Limb (tissue), 2 donors: ENCODE data around the gene TMEM240.

ENCODE experiments used
- DNase-seq, 2 donors: peaks; one replicate each; pipeline ENCODE4 v3.0.0-alpha.2; 2016; ENCODE audit errors: extremely low spot score in 2 of 2

Gene TMEM240

GRCh38 chr1:1540090-1540817 is at the start of gene TMEM240:
Gene TMEM240 (minus strand): TSS chr1:1540624. CDS start chr1:1540346, 278 bp downstream.
- DNase-seq: peak; percentile 78 to 91

GRCh38 chr1:1583347-1584010 is 43.1 kb upstream of the TMEM240 start:
- DNase-seq: no peak

GRCh38 chr1:1582585-1583346 is 42.3 kb upstream of the TMEM240 start:
- no peak for DNase-seq

DNA sequence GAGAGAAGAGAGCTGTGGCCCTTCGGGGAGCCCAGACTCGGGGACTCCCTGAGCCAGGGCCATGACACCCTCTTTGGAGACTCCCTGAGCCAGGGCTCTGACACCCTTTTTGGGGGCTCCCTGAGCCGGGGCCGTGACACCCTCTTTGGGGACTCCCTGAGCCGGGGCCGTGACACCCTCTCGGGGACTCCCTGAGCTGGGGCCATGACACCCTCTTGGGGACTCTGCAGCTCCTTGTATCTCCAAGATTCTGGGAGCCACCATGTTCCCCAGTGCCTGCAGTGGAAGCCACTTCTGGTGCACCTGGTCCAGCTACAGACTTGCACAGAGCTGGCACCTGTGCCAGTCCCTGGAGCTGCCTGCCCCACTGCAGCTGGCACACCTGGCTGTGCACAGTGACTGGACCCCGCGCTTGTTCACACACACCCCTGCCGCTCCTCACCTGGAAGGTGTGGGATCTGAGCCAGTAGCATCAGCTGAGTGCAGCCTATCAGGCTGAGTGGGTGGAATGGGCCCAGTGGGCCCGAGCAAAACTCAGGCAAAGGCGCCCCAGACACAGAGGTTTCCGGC is 38.0 kb upstream of the TMEM240 start:
- no peak for DNase-seq

DNA sequence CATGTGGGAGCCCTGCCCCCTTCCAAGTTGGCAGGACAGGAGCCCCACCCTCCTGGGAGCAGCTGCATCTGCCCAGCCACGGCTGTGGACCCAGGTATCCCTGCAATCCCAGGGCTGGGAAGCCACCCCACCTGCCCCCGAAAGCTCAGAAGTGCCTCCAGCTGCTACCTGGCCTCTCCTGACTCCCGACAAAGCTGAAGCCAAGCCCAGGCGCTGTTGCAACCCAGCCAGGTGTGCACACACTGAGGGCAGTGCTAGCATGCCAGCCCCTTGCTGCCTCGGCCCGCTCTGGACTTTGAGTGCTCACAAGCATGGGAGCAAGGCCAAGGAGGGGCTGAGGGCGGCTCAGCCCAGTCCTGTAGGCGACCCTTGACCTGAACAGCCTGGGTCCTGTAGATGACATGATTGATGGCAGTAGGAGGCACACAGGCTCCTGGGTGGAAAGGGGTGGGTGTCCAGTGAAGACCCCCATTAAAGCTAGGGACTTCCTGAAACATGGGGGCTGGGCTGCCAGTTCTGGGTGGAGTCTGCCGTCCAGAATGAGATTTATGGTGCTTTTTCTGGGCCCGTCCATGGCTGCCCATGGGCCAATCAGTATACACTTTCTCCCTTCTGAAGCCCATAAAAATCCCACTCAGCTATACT is 37.1 kb upstream of the TMEM240 start:
- DNase-seq: no peak

DNA sequence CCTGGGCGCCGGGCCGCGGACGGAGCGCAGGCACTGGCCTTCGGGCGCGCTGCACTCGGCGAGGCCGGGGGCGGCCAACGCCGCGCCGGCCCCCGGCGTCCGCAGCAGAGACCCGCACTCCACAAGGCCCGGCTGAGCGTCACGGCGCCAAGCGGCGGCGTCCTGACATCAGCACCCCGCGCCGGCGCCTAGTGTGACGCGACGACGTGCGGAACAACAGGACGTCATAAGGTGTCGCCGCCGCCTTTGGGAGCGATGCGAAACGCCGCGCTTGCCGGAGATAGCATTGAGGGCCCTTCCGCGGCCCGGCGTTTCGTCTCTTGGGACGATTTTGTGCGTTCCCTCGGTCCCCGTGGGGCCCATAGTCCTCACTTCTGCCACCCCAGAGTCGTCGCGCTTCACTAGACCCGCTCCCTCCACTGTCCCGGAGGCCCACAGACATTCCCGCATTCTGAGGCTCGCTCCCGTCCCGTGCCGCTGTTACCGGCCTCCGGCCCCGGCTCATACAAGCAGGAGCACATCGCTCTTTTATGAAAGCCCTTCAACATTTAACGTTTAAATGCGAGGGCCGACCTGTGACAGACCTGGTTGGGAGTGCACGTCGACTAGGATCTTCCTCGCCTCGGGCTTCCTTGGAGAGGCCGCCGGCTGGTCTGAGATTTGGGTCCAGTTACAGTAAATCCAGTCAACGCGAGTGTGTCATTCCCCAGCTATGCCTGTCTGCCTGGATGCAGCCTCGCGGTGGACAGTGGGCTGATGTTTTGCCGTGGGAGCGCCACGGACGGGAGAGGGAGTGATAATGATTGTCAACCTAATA is 34.5 kb upstream of the TMEM240 start, which contains the start of gene SSU72:
Gene SSU72 (minus strand): TSS at position 143 of the 817 bp plus-strand sequence. CDS start 306 bp downstream, outside the sequence.
- peak; percentile 91 to 96 for DNase-seq

DNA sequence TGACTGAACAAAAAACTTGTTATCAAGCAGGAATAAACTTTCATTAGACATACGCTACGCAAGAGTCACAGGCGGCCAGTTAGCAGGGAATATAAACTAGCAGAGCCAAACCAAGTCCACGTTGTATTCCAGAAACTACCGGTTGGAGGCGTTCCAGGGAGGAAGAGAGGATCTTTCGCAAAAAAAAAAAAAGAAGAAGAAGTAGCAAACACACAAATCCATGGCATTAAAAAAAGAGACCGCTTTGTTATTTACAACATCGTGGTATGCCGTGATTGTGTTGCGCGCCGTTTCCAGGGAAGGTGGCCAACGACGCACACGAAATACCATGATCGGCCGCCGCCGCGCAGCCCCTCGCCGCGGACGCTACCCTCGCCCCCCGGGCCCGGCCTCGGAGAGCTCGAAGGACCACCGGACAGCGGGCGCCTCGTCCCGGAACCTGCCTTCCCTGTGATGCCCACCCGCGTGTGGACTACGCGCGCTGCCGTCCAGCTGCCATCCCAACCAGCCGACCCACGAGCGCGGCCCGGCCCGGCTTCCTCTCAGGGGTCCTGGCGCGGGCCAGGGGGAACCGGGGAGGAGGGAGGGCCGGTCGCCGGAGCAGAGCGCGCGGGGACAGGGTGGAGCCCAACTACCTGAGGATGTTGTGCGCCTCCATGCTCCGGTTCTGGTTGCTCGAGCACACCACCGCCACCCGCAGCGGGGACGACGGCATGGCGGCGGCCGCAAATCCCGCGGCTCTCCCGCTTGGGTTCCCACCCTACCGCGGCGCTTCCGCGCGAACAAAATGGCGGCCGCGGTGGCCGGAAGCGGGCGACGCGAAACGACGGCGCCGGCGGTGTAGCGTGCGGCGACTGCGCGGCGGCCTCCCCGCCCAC is 33.7 kb upstream of the TMEM240 start:
- peak in 1 of 2 donors; percentile 48 for DNase-seq

GRCh38 chr1:1569341-1569740 is 28.9 kb upstream of the TMEM240 start:
- no peak for DNase-seq

DNA sequence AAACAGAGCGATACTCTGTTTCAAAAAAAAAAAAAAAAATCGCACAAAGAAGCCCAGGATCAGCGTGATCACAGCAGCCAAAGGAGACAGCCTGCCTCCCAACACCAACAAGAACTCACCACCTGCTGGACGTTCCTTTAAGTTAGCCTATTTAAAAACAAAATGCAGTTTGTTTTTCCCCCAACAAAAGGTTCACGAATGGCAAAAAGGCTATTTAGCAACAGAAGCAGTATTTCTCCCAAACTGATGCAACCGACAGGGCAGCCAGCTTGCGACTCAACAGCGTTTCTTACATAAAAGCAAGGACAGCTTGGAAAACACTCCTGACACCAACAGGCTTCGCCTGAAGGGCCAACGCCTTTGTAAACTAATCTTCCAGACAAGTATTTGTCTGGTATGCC is 27.5 kb upstream of the TMEM240 start:
- DNase-seq: no peak

DNA sequence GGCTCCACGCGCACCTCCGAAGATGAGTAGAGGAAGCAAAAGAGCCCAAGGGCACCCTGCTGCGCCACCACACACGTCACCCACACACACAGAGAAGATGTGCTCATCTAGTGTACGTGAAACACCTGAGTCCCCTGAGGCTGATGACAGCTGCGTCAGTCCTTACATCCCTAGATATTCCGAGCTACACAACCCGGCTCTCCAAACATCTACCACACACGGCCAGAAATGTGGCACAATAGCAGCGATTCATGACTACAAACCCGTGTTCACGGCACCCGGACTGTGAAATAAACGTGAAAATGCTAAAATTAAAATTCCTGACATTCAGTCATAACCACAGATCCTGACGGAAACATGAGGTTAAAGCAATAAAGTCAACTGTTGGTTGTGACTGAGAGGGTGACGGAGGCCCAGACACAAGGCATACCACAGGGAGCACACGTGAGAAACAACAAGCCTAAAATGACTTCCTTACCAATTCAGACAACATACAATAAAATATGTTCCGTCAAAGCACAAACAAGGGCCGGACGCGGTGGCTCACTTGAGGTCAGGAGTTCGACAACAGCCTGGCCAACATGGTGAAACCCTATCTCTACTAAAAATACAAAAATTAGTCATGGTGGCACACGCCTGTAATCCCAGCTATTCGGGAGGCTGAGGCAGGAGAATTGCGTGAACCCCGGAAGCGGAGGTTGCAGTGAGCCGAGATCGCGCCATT is 26.9 kb upstream of the TMEM240 start:
- DNase-seq: no peak

DNA sequence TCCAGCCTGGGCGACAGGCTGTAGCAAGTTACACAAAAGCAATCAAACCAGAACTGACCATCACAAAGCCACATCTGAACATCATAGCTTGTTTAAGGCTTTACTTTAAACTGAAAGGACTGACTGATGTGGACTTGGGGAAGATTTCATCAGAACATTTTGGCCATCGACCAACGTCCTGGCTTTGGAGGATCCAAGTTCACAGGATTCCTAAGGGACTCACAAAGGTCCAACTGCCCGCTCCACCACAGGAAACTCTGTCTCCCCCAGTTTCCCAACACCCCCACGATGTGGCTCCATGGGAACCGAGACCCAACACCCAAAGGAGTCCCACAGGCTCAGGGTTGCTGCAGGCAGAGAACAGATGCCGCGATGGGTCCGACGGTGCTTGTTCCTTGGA is 24.9 kb upstream of the TMEM240 start:
- DNase-seq: no peak

GRCh38 chr1:1564268-1564667 is 23.8 kb upstream of the TMEM240 start:
- DNase-seq: no peak

DNA sequence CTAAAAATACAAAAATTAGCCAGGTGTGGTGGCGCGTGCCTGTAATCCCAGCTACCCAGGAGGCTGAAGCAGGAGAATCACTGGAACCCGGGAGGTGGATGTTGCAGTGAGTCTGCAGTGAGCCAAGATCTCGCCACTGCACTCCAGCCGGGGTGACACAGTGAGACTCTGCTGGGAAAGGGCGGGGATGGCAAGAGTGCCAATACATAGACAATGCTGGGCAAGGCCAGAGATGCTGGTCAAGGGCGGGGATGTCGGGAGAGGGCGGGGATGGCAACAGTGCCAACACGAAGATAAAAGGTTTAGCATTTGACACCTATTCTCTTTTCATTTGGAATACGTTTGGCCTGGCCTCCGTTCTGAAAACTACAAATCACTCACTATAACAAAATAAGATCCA is 23.3 kb upstream of the TMEM240 start:
- no peak for DNase-seq

DNA sequence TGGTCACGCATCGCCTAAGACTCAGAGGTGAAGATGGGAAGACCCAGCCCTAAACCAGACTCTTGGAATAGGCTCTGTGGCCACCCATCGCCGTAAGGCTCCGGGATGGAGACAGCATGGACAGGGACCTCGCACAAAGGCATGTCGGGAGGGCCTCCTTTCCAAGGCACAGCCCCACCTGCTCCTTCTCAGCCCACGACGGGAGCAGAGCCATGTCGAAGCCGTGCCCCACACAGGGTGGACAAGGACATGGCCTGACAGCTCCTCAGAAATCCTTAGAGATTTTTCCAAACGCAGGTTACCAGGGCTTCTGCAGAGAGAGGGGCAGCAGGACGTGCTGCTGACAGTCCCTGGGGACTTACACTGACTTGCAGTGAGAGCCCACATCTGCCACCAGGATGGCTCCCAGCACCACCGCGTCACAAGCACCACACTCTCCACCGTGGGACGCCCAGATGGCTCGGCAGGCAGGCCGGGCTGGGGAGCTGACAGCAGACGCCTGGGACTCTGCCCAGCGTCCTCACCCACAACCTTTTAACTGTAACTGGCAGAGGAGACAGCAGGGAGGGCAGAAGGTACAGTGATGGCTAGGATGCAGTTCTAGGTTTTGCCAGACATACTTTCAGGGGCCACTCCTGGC is 22.3 kb upstream of the TMEM240 start:
- no peak for DNase-seq

DNA sequence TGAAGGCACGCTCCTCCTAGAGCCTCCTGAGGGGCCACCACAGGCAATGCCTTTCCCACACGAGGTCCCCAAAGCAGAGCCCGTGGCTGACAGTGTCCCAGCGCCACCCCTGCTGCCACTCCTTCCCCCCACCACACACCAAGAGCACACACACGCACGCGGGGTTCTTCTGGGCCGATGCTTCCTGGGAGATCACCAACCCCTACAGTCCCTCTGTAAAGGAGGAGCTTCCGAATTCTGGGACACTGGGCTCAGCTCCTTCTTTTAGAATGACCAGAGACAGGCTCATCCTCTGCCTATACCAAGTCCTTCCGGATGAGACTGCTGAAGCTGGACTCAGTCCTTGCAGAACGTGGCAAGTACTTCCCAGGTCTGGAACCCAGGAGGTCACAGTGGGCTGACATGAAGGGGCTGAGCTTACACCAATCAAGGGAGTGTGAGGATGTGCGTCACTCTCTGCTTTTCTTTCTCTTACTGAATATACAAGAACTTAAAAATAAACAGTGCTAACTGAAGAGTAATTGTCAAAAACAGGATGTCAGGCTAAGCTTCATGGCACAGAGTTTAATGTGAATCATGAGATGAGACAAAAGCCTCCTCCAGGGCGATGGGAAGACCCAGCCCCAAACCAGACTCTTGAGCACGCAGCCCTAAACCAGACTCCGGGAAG is 21.5 kb upstream of the TMEM240 start:
- DNase-seq: no peak

GRCh38 chr1:1560178-1560577 is 19.8 kb upstream of the TMEM240 start:
- DNase-seq: no peak

DNA sequence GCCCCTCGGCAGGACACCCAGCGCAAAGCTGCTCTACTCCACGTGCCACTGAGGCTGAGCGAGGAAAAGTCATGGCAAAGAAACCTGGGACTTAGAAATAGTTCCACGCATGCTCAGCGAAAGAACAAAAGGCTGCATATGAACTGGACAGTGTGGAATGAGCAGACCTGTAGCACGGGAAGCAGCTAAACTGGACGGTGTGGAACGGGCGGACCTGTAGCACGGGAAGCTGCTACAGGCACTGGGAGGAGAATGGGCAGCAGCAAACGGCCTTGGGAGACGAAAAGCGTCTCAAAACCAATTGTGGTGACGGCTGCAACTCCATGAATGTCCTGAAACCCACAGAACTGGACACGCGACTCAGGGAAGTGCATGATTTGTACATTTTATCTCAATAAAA is 18.6 kb upstream of the TMEM240 start:
- no peak for DNase-seq

- DNase-seq: no peak
These were observed 18.2 kb upstream of the TMEM240 start for GRCh38 chr1:1558591-1558990.
